CD4-positive, alpha-beta T cell treated with Interleukin-6 for 4 hours (primary cell): ENCODE data around the gene TUBE1.
"Not testable (repeated sequence)": the region's sequence is repeated elsewhere in the genome, so short reads cannot be mapped to it uniquely, and the experiment has no call there.

Experiments
- DNase-seq: peaks from one replicate; pipeline ENCODE4 v3.0.0-alpha.2; 2020; ENCODE audit warnings: mixed read lengths

Gene TUBE1

GRCh38 chr6:112062966-112063365, 24.3 kb downstream of the TUBE1 start:
- DNase-seq: no peak

DNA sequence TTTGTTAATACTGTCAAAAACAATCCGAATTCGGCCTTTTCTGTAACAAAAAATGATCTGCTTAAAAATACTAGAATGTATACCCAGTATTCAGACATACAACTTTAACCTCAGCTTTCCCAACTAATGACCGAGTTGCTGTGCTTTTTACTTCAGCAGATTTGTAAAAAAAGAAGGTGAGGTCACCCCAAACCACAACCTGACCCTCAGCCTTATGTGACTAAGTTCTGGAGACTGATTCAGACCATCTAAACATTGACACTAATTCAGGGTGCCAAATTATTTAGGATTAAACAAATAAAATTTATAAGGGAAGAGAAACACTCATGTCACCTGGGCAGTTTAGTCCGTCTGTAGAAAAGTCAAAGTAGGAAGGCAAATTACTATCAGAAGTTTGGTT, 25.7 kb downstream of the TUBE1 start:
- DNase-seq: no peak

DNA sequence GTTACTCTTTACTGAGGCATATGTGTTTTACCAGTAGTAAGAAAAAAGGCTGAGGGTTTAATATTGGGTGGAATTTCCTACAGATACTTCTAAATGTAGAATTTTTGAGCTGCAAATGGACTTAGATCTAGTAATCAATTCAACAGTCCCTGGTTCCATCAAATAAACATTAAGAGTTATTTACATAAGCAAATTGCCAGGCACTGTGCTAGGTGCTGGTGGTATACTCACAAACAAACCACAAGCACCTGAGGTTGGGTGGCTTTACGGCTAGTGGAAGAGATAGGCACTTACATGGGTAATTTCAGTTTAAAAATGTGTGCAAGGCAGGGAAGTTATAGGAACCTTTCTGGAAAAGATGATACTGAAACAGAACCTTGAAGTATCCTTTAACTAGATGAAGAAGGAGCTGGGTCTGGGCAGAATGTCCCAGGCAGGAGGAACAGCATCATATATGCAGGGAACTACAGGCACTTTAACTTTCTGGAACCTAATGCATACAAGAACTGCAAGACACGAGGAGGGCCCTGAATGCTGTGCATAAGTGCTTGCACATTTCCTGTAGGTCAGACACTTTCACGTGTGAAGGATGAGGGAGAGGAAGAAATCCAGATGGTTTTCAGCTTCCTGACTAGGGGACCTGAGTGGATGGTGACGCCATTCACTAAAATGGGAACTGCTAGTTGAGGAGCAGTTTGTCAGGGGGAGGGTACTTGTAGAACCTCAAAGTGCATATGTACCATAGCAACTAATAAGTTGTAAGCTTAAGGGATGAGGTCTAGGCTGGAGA, 28.8 kb downstream of the TUBE1 start:
- DNase-seq: no peak

- DNase-seq: no peak
Measured at GRCh38 chr6:112054555-112055190, 32.6 kb downstream of the TUBE1 start.

GRCh38 chr6:112054001-112054400, 33.3 kb downstream of the TUBE1 start, which contains the start of gene CCN6:
TSS of gene CCN6 (plus strand) at chr6:112054104. CDS start at chr6:112054358, 254 bp downstream.
- DNase-seq: no peak

- not testable (repeated sequence) for DNase-seq
Measured at GRCh38 chr6:112051251-112051740, 36.0 kb downstream of the TUBE1 start.

DNA sequence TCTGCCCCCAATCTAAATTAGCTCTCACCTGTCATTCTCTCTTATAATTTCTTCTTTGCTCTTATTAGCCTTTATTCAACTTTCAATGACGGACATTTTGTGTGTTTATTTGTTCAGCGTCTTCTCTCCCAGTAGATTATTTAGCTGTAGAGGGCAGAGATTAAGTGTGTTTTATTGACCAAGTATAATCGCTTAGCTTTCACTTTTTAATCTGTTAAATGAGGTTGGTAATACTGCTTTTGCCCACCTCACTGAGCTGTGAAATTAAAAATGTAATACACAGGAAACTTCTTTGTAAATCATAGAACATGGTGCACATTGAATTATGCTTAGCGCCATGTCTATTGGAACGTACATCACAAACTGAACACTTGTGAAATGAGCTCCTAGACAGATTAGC, 36.9 kb downstream of the TUBE1 start:
- DNase-seq: no peak

- no peak for DNase-seq
Measured at GRCh38 chr6:112049996-112050395, 37.3 kb downstream of the TUBE1 start.

- DNase-seq: no peak
Measured at GRCh38 chr6:112049026-112049799, 38.1 kb downstream of the TUBE1 start.

DNA sequence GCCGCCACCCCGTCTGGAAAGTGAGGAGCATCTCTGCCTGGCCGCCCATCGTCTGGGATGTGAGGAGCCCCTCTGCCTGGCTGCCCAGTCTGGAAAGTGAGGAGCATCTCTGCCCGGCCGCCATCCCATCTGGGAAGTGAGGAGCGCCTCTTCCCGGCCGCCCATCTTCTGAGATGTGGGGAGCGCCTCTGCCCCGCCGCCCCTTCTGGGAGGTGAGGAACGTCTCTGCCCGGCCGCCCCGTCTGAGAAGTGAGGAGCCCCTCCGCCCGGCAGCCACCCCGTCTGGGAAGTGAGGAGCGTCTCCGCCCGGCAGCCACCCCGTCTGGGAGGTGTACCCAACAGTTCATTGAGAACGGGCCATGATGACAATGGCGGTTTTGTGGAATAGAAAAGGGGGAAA, 39.8 kb downstream of the TUBE1 start:
- DNase-seq: not testable (repeated sequence)

DNA sequence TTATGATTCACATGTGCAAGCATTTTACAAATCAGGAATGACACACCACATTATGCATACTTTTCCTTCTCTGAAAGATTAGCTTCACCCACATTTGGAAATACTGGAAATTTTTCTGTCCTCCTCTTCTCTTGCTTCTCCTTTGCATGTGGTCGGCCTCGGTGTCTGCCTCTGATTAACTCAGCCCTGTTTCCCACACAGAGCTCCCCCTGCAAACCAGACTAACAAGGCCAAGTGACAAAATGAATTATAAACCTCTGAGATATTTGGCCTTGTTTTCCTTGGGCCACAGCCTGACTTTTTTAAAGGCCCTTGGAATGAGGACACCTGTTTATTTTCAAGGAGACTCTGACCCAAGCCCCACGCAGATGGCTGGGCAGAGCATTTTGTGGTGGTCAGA, 42.4 kb downstream of the TUBE1 start:
- no peak for DNase-seq

- DNase-seq: no peak
Measured at GRCh38 chr6:112044196-112044595, 43.1 kb downstream of the TUBE1 start.

- DNase-seq: peak; percentile 93
Measured at GRCh38 chr6:112043032-112044007, 44.0 kb downstream of the TUBE1 start.

DNA sequence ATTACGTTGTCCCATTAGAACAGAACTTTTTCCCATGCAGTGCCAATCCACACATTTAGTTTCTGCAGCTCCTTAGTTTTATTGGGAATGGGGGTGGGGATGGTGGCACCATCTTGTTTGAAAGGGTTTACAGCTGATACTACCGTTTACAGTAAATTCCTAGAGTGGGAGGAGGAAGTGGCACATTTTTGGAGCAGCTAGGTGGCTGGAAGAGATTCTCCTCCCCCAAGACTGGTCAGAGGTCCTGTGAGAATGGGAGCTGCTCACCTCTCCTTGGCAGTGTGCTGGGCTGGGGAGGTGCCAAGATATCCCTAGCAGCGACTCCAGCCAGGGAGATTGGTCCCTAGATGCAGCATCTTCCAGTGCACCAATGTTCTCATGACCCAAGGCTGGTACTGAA, 45.7 kb downstream of the TUBE1 start:
- DNase-seq: no peak

GRCh38 chr6:112040956-112041355, 46.3 kb downstream of the TUBE1 start:
- DNase-seq: no peak

DNA sequence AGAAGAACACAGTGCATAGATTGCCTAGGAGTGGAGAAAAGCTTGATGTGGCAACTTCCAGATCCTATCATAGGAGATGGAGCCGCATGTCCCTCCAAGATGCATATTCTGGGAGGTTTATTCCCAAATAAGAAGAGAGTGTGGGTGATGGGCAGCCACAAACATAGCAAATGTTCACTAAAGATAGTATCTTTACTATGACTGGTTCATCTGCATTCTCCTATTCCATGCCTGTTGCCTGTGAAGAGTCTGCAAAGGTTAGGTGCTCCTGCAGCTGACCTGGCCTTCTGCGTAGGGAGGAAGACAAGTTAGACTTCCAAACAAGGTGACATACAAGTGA, 47.9 kb downstream of the TUBE1 start:
- no peak for DNase-seq

GRCh38 chr6:112038756-112039430, 48.4 kb downstream of the TUBE1 start:
- DNase-seq: no peak

DNA sequence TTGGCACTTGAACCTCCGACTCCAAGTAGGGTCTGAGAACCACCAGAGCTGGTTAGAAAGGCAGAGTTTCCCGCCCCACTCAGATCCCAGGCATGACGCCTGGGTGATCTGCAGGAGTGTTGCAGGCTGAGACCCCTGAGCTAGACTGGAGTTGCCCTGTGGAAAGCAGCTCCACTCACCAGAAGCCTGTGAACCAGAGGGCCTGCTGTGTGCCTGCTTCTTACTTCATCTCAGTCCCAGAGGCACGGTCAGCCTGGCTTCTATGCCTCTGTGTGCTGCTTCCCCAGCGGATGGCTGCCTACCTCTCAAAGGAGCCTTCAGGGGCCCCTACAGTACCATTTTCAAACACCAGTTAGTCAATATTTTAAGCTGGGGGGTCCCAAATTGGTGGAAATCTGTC, 49.0 kb downstream of the TUBE1 start:
- DNase-seq: no peak

DNA sequence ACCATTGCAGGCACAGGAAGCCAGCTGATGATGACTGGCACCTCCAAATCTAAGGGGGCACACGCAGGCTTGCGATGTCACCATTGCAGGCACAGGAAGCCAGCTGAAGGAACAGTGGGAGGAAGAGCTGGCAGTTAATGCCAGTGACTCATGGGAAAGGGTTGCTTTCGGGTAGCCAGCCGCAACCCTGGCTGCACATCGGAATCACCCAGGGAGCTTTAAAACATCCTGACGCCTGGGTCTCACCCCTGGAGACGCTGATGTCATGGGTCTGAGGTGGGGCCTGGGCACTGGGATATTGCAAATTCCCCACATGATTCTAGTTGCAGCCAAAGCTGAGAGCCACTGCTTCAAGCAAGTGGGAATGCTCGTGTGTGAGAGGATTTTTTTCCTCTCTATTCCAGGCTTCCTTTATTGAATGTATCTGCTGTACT, 49.5 kb downstream of the TUBE1 start:
- peak; percentile 38 for DNase-seq

- no peak for DNase-seq
Measured at GRCh38 chr6:112036088-112036637, 51.1 kb downstream of the TUBE1 start.

DNA sequence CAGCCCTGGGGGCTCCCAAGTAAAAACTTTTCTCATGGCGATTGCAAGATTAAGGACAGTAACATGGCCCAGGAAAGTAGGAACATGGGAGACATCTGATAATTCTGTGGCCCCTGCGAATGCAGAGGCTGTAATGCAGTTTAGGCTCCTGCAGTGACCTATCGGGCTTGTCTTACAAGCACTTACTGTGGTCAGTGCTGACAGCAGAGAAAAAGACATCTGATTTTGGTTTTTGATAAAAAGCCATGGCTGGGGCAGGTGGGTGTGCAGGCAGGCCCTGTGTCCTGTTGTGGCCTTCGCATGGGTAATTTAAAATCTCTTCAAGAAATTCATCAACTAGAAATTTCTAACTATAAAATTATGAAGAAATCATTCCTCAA, 52.7 kb downstream of the TUBE1 start:
- no peak for DNase-seq
